K562 (cell line): Measurements from ENCODE around the gene USP24. TPM values are rescaled to one million over a fixed set of nuclear protein-coding genes. Genes with fewer than 3 reads are reported as not detected.
A peak's percentile ranks its signal among the peaks of the same experiment; 100 is the strongest.

Source experiments
- ATAC-seq: fragments of 200-7000 bp; cut with Tn5 transposase; 3 replicates; pipeline ENCODE4 v1.9.1; 2020; ENCODE audit warnings: moderate library complexity
- BruUV-seq: library from RNA; stranded (reverse); fragments of 400-500 nt; replicated peaks from 2 replicates; lab custom pipeline; 2021; lab: Mats Ljungman, UMichigan
- CTCF ChIA-PET: fragments of 300-600 bp; formaldehyde crosslinking; extraction: SDS; loops from one replicate; lab custom pipeline; 2021; ENCODE audit warnings: low intra/inter-chr PET ratio; lab: Yijun Ruan, JAX
- POLR2A ChIA-PET: fragments of 300-600, 350-650 bp; sonication (Branson Sonifier 250); formaldehyde crosslinking; extraction: SDS; loops from one replicate; lab custom pipeline; 2021; ENCODE audit warnings: antibody characterized with exemption, inconsistent platforms; lab: Yijun Ruan, JAX
- DNase-seq, 4 experiments: peaks; one replicate each; pipeline versions ENCODE4 v3.0.0 to v3.0.0-alpha.2; 2011 to 2018; ENCODE audit warnings: low spot score in 3 of 4, mixed read lengths in 3 of 4; ENCODE audit errors: extremely low read depth in 1 of 4
- FAIRE-seq: peaks from 2 replicates; lab custom pipeline; 2011; peaks lifted over from hg19 to GRCh38; lab: Jason Lieb, UNC
- H2AFZ ChIP-seq: 2 replicates; pipeline ENCODE4 v1.6.0; 2011; ENCODE audit warnings: low read depth, low read length, control low read depth, inconsistent platforms
- H3K27ac ChIP-seq: fragments of 200-600 bp; 3 replicates; pipeline ENCODE4 v1.8.0; 2011; ENCODE audit warnings: low read depth, mild to moderate bottlenecking, control low read depth, inconsistent platforms, low read length, moderate library complexity, mixed read lengths; ENCODE audit errors: extremely low read depth
- H3K27me3 ChIP-seq, 2 experiments: fragments of 300-600 bp in 1 of 2; 2 replicates in 1 of 2; 3 replicates in 1 of 2; pipeline versions ENCODE4 v1.6.0 to v1.8.0; 2011; ENCODE audit warnings: inconsistent platforms in 2 of 2, low read length in 2 of 2, mild to moderate bottlenecking in 1 of 2, mixed read lengths in 1 of 2, moderate library complexity in 1 of 2; ENCODE audit not compliant: control insufficient read depth in 2 of 2, insufficient read depth in 2 of 2
- H3K36me3 ChIP-seq: fragments of 300-600 bp; 3 replicates; pipeline ENCODE4 v1.8.0; 2011; ENCODE audit warnings: mild to moderate bottlenecking, low read length, inconsistent platforms; ENCODE audit not compliant: control insufficient read depth, insufficient read depth
- H3K4me1 ChIP-seq, 2 experiments: fragments of 200-600 bp in 1 of 2; replicated peaks in 1 of 2; 2 replicates in 1 of 2; 3 replicates in 1 of 2; pipeline versions ENCODE4 v1.5.1 to v1.8.0; 2011; ENCODE audit warnings: inconsistent platforms in 2 of 2, low read length in 2 of 2, mild to moderate bottlenecking in 1 of 2, mixed read lengths in 1 of 2, moderate library complexity in 1 of 2; ENCODE audit not compliant: control insufficient read depth in 2 of 2, insufficient read depth in 2 of 2
- H3K4me2 ChIP-seq: 2 replicates; pipeline ENCODE4 v1.6.1; 2011; ENCODE audit warnings: low read length, control low read depth, inconsistent platforms, mixed read lengths; ENCODE audit not compliant: insufficient read depth
- H3K4me3 ChIP-seq: fragments of 200-600 bp; sonication (generic), shearing (Covaris generic); 2 replicates; pipeline ENCODE4 v1.5.1; 2016; ENCODE audit warnings: control low read depth, inconsistent platforms
- H3K79me2 ChIP-seq: fragments of 200-600 bp; 3 replicates; pipeline ENCODE4 v1.8.0; 2011; ENCODE audit warnings: low read length, inconsistent platforms; ENCODE audit not compliant: control insufficient read depth, insufficient read depth
- H3K9ac ChIP-seq, 2 experiments: 2 replicates each; pipeline versions ENCODE4 v1.6.0 to v1.6.1; 2011; ENCODE audit warnings: low read depth in 2 of 2, low read length in 2 of 2, control low read depth in 1 of 2, inconsistent platforms in 1 of 2, mild to moderate bottlenecking in 1 of 2, mixed read lengths in 1 of 2; ENCODE audit not compliant: insufficient read depth in 1 of 2
- H3K9me1 ChIP-seq: one replicate; pipeline ENCODE4 v1.6.0; 2011; ENCODE audit warnings: inconsistent platforms, mild to moderate bottlenecking, low read length, moderate library complexity; ENCODE audit not compliant: control insufficient read depth, insufficient read depth
- H3K9me3 ChIP-seq: replicated peaks from 2 replicates; pipeline ENCODE4 v1.5.1; 2011; ENCODE audit warnings: low read depth, low read length, inconsistent platforms; ENCODE audit not compliant: control insufficient read depth, insufficient read depth
- H4K20me1 ChIP-seq: replicated peaks from 2 replicates; pipeline ENCODE4 v1.6.1; 2011; ENCODE audit warnings: low read length, inconsistent platforms, mixed read lengths; ENCODE audit not compliant: control insufficient read depth, insufficient read depth
- E2F3 ChIP-seq: fragments of 250-450 bp; sonication (Bioruptor Pico); IDR thresholded peaks from 2 replicates; pipeline ENCODE4 v1.4.0; 2020; ENCODE audit warnings: mild to moderate bottlenecking
- EWSR1 ChIP-seq: fragments of 450-650 bp; IDR thresholded peaks from 2 replicates; pipeline ENCODE4 v1.6.1; 2018; ENCODE audit warnings: borderline replicate concordance, mild to moderate bottlenecking, low read depth, moderate library complexity; ENCODE audit not compliant: partially characterized antibody
- MAFG ChIP-seq: fragments of 450-650 bp; conservative IDR thresholded peaks from 2 replicates; pipeline ENCODE4 v1.6.1; 2016; ENCODE audit warnings: missing genetic modification characterization, missing compliant biosample characterization
- NELFE ChIP-seq: IDR thresholded peaks from 2 replicates; pipeline ENCODE4 v1.6.1; 2011; ENCODE audit warnings: mild to moderate bottlenecking; ENCODE audit not compliant: insufficient read depth, insufficient read length
- NFE2L1 ChIP-seq: fragments of 450-650 bp; IDR thresholded peaks from 2 replicates; pipeline ENCODE4 v1.6.1; 2016; ENCODE audit warnings: missing genetic modification characterization, low read depth, mild to moderate bottlenecking, missing compliant biosample characterization, moderate library complexity, borderline replicate concordance
- NONO ChIP-seq, 2 experiments: fragments of 200-400 bp in 1 of 2; fragments of 450-650 bp in 1 of 2; formaldehyde crosslinking in 1 of 2; IDR thresholded peaks; 2 replicates each; pipeline ENCODE4 v1.6.1; 2017; ENCODE audit warnings: low read depth in 2 of 2, mild to moderate bottlenecking in 2 of 2, moderate library complexity in 2 of 2, low read length in 1 of 2
- SNRNP70 ChIP-seq: fragments of 200-400 bp; formaldehyde crosslinking; optimal IDR thresholded peaks from 2 replicates; pipeline ENCODE3; 2017; ENCODE audit warnings: low read depth, low read length
- ZNF311 ChIP-seq: fragments of 250-450 bp; sonication (Bioruptor Pico); IDR thresholded peaks from 2 replicates; pipeline ENCODE4 v1.4.0; 2020; ENCODE audit warnings: mild to moderate bottlenecking, moderate library complexity
- WGBS: fragments of 100-300 bp; shearing (Covaris generic); methylation state at CpG from one replicate; pipeline ENCODE4 v1.1.6; 2016; ENCODE audit warnings: low coverage, mixed read lengths; ENCODE audit not compliant: insufficient coverage; ENCODE audit errors: missing lambda C conversion rate; 5-methylcytosine and 5-hydroxymethylcytosine counted together
- in situ Hi-C: fragments of 300-500 bp; cut with MboI; formaldehyde crosslinking; loops from 4 replicates; pipeline ENCODE4 v1.15.0; 2018; ENCODE audit warnings: inconsistent platforms, mixed read lengths
- intact Hi-C: fragments of 100-400 bp; cut with micrococcal nuclease; formaldehyde crosslinking; loops from 2 replicates; pipeline ENCODE4 v1.14.2; 2022
- polyA plus RNA-seq, 8 experiments: library from polyadenylated mRNA; depleted of rRNA in 4 of 8; stranded (reverse) in 5 of 8; unstranded in 3 of 8; fragments of >200 nt; fragmentation: Nextera tagmentation in 2 of 8; fragmentation: Illumina TruSeq in 1 of 8; extraction: Ambion mirVana in 2 of 8; extraction: Trizol in 1 of 8; gene quantifications; 2 replicates each; pipeline versions ENCODE4 v1.2.1 to v1.2.3, GENCODE V29; 2011 to 2014; ENCODE audit warnings: inconsistent platforms in 1 of 8, missing spikeins in 1 of 8
- total RNA-seq, 7 experiments: library from RNA; depleted of rRNA in 6 of 7; stranded (reverse); fragments of >200 nt in 6 of 7; fragmentation: Illumina TruSeq in 2 of 7; extraction: Trizol in 2 of 7; gene quantifications; 2 replicates each; pipeline versions ENCODE4 v1.2.1 to v1.2.3, GENCODE V29; 2011 to 2021; ENCODE audit warnings: low replicate concordance in 1 of 7
- TF ChIP-seq, protein P1 (sequence below): fragments of 200-400 bp; formaldehyde crosslinking; IDR thresholded peaks from 2 replicates; pipeline ENCODE4 v1.6.1; 2017; ENCODE audit warnings: mild to moderate bottlenecking, low read depth, low read length, moderate library complexity
- TF ChIP-seq, protein P2 (sequence below): fragments of 450-650 bp; IDR thresholded peaks from 2 replicates; pipeline ENCODE4 v1.6.1; 2017; ENCODE audit warnings: mild to moderate bottlenecking, moderate library complexity
- TF ChIP-seq, protein P3 (sequence below): conservative IDR thresholded peaks from 2 replicates; pipeline ENCODE4 v1.6.1; 2011; ENCODE audit warnings: low read depth, mild to moderate bottlenecking, low read length; ENCODE audit not compliant: control insufficient read depth
- TF ChIP-seq, protein P4 (sequence below): fragments of 250-450 bp; sonication (Bioruptor Pico); IDR thresholded peaks from 2 replicates; pipeline ENCODE4 v1.5.1; 2021; ENCODE audit warnings: mild to moderate bottlenecking
- TF ChIP-seq, protein P5 (sequence below): fragments of 150-350 bp; conservative IDR thresholded peaks from 2 replicates; pipeline ENCODE4 v1.6.1; 2014; ENCODE audit warnings: low read length

USP24 gene
- total and polyA plus RNA-seq, 9 of the 15 experiments (the other 6 are each of a cell fraction or from before 2014, with no cell fraction given), result 7.7 to 62.6 (median 36.8) TPM

DNA sequence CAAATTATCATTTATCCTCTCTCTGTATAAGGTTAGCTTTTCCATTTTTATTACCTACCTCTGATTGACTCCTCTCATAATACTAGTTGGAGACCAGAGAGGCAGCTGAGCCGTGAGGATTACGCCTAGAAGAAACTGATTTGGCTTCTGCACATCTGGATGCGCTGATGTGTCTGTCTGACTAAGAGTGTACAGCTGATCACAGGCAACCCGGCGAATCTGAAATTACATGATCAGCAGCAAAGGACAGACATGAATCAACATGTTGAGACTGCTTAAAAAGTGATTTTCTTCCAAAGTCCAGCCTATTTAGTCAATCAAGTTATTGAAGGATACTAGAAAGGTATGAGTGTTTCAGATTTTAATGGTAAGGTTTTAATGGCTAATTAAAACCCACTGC lies 94.6 kb downstream of the USP24 start:
- in situ Hi-C loops, result no loop called here
- TF ChIP-seq NONO (IDR thresholded peaks at IDR 0.05; ENCODE audit: low read depth in 2 of 2, low read length in 1 of 2) (no peak), NELFE (no peak), NFE2L1 (tag) (no peak), EWSR1 (no peak), ZNF311 (CRISPR knock-in tag) (no peak), MAFG (tag) (no peak), E2F3 (CRISPR knock-in tag) (no peak), SNRNP70 (no peak)
- TF ChIP-seq, protein P1, sequence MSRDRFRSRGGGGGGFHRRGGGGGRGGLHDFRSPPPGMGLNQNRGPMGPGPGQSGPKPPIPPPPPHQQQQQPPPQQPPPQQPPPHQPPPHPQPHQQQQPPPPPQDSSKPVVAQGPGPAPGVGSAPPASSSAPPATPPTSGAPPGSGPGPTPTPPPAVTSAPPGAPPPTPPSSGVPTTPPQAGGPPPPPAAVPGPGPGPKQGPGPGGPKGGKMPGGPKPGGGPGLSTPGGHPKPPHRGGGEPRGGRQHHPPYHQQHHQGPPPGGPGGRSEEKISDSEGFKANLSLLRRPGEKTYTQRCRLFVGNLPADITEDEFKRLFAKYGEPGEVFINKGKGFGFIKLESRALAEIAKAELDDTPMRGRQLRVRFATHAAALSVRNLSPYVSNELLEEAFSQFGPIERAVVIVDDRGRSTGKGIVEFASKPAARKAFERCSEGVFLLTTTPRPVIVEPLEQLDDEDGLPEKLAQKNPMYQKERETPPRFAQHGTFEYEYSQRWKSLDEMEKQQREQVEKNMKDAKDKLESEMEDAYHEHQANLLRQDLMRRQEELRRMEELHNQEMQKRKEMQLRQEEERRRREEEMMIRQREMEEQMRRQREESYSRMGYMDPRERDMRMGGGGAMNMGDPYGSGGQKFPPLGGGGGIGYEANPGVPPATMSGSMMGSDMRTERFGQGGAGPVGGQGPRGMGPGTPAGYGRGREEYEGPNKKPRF, result no peak
- TF ChIP-seq, protein P2, sequence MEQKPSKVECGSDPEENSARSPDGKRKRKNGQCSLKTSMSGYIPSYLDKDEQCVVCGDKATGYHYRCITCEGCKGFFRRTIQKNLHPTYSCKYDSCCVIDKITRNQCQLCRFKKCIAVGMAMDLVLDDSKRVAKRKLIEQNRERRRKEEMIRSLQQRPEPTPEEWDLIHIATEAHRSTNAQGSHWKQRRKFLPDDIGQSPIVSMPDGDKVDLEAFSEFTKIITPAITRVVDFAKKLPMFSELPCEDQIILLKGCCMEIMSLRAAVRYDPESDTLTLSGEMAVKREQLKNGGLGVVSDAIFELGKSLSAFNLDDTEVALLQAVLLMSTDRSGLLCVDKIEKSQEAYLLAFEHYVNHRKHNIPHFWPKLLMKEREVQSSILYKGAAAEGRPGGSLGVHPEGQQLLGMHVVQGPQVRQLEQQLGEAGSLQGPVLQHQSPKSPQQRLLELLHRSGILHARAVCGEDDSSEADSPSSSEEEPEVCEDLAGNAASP, result no peak
- TF ChIP-seq, protein P3, sequence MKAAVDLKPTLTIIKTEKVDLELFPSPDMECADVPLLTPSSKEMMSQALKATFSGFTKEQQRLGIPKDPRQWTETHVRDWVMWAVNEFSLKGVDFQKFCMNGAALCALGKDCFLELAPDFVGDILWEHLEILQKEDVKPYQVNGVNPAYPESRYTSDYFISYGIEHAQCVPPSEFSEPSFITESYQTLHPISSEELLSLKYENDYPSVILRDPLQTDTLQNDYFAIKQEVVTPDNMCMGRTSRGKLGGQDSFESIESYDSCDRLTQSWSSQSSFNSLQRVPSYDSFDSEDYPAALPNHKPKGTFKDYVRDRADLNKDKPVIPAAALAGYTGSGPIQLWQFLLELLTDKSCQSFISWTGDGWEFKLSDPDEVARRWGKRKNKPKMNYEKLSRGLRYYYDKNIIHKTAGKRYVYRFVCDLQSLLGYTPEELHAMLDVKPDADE, result no peak
- TF ChIP-seq, protein P4, sequence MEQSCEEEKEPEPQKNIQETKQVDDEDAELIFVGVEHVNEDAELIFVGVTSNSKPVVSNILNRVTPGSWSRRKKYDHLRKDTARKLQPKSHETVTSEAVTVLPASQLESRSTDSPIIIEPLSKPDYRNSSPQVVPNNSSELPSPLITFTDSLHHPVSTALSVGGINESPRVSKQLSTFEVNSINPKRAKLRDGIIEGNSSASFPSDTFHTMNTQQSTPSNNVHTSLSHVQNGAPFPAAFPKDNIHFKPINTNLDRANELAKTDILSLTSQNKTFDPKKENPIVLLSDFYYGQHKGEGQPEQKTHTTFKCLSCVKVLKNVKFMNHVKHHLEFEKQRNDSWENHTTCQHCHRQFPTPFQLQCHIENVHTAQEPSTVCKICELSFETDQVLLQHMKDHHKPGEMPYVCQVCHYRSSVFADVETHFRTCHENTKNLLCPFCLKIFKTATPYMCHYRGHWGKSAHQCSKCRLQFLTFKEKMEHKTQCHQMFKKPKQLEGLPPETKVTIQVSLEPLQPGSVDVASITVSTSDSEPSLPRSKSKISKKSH (CRISPR knock-in tag), result no peak
- TF ChIP-seq, protein P5, sequence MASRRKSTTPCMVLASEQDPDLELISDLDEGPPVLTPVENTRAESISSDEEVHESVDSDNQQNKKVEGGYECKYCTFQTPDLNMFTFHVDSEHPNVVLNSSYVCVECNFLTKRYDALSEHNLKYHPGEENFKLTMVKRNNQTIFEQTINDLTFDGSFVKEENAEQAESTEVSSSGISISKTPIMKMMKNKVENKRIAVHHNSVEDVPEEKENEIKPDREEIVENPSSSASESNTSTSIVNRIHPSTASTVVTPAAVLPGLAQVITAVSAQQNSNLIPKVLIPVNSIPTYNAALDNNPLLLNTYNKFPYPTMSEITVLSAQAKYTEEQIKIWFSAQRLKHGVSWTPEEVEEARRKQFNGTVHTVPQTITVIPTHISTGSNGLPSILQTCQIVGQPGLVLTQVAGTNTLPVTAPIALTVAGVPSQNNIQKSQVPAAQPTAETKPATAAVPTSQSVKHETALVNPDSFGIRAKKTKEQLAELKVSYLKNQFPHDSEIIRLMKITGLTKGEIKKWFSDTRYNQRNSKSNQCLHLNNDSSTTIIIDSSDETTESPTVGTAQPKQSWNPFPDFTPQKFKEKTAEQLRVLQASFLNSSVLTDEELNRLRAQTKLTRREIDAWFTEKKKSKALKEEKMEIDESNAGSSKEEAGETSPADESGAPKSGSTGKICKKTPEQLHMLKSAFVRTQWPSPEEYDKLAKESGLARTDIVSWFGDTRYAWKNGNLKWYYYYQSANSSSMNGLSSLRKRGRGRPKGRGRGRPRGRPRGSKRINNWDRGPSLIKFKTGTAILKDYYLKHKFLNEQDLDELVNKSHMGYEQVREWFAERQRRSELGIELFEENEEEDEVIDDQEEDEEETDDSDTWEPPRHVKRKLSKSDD, result no peak

More for the DNA sequence above, 94.6 kb downstream of the USP24 start:
- Histone ChIP-seq H3K9me3 (no peaks in the 10 kb centered on the region), H3K36me3 (peaks cover 87% of the 10 kb centered on the region), H3K27ac (no peak overlapping the region), H3K9ac (no peak overlapping the region), H4K20me1 (no peaks in the 10 kb centered on the region), H3K79me2 (no peaks in the 10 kb centered on the region), H3K4me3 (no peak overlapping the region), H3K4me1 (no peaks in the 10 kb centered on the region), H2AFZ (no peak overlapping the region), H3K4me2 (no peak overlapping the region), H3K9me1 (no peaks in the 10 kb centered on the region), H3K27me3 (no peaks in the 10 kb centered on the region)
- DNase-seq, result no peak
- FAIRE-seq, result peak; percentile 26
- no TSS peak for BruUV-seq
- ChIA-PET CTCF (no interaction called here), POLR2A (interaction anchor here (0.8 to 1.5 kb wide), 3 partner anchors 10 to 29 kb away, joined by 3 read pairs; no protein-coding TSS in a partner anchor)
- intact Hi-C loops, result no loop called here
- WGBS, result 95% methylated on average over 5 of the region's 5 CpGs
- ATAC-seq, result no peak
